IMR-90 (cell line): ENCODE measurements around the gene QARS1. TPM values are rescaled to one million over a fixed set of nuclear protein-coding genes. Genes with fewer than 3 reads are reported as not detected.

Experiments used
- ATAC-seq: fragments of 200-7000 bp; cut with Tn5 transposase; 2 replicates; pipeline ENCODE4 v1.9.1; 2020; ENCODE audit warnings: low read depth, mild to moderate bottlenecking, moderate library complexity
- BruUV-seq: library from RNA; stranded (reverse); fragments of 400-500 nt; replicated peaks from 2 replicates; lab custom pipeline; 2021; lab: Mats Ljungman, UMichigan
- CTCF ChIA-PET: fragments of 300-600 bp; formaldehyde crosslinking; extraction: SDS; loops from one replicate; lab custom pipeline; 2021; ENCODE audit warnings: antibody characterized with exemption; lab: Yijun Ruan, JAX
- POLR2A ChIA-PET: fragments of 300-600 bp; sonication (Branson Sonifier 250); formaldehyde crosslinking; loops from one replicate; lab custom pipeline; 2022; ENCODE audit warnings: antibody characterized with exemption; ENCODE audit not compliant: unreplicated experiment; lab: Charles Lee
- DNase-seq: peaks from one replicate; pipeline ENCODE4 v3.0.0; 2013
- H2AFZ ChIP-seq: replicated peaks from 2 replicates; pipeline ENCODE3; 2013; ENCODE audit warnings: low read length, mild to moderate bottlenecking; ENCODE audit not compliant: poor library complexity
- H2AK5ac ChIP-seq: 2 replicates; pipeline ENCODE4 v1.6.1; 2013; ENCODE audit warnings: low read depth, low read length, inconsistent platforms
- H2AK9ac ChIP-seq: replicated peaks from 2 replicates; pipeline ENCODE3; 2013; ENCODE audit warnings: mild to moderate bottlenecking, low read depth, low read length, moderate library complexity; ENCODE audit not compliant: poor library complexity
- H2BK120ac ChIP-seq: 2 replicates; pipeline ENCODE4 v1.6.1; 2013; ENCODE audit warnings: low read depth, low read length, inconsistent platforms
- H2BK15ac ChIP-seq: 3 replicates; pipeline ENCODE4 v1.6.1; 2013; ENCODE audit warnings: low read depth, low read length, inconsistent platforms
- H2BK20ac ChIP-seq: 2 replicates; pipeline ENCODE4 v1.6.1; 2013; ENCODE audit warnings: low read depth, mild to moderate bottlenecking, inconsistent platforms, low read length, moderate library complexity
- H2BK5ac ChIP-seq: 2 replicates; pipeline ENCODE4 v1.6.1; 2013; ENCODE audit warnings: mild to moderate bottlenecking, low read depth, low read length, inconsistent platforms; ENCODE audit not compliant: poor library complexity, severe bottlenecking
- H3K14ac ChIP-seq: replicated peaks from 2 replicates; pipeline ENCODE4 v1.6.1; 2013; ENCODE audit warnings: low read depth, low read length, inconsistent platforms
- H3K18ac ChIP-seq: 2 replicates; pipeline ENCODE4 v1.6.1; 2013; ENCODE audit warnings: low read depth, low read length, control low read depth
- H3K23ac ChIP-seq: 2 replicates; pipeline ENCODE4 v1.6.1; 2013; ENCODE audit warnings: low read depth, low read length, inconsistent platforms
- H3K27ac ChIP-seq: 2 replicates; pipeline ENCODE4 v1.5.1; 2013; ENCODE audit warnings: mild to moderate bottlenecking, control low read depth, low read length; ENCODE audit not compliant: insufficient read depth
- H3K27me3 ChIP-seq: 2 replicates; pipeline ENCODE4 v1.6.1; 2013; ENCODE audit warnings: low read length; ENCODE audit not compliant: control insufficient read depth, insufficient read depth
- H3K36me3 ChIP-seq: 2 replicates; pipeline ENCODE4 v1.6.1; 2013; ENCODE audit warnings: low read length, mixed read lengths; ENCODE audit not compliant: control insufficient read depth, insufficient read depth
- H3K4ac ChIP-seq: 2 replicates; pipeline ENCODE4 v1.6.1; 2013; ENCODE audit warnings: low read depth, low read length, inconsistent platforms
- H3K4me1 ChIP-seq: 2 replicates; pipeline ENCODE4 v1.6.1; 2013; ENCODE audit warnings: low read length, mixed read lengths; ENCODE audit not compliant: control insufficient read depth, insufficient read depth
- H3K4me2 ChIP-seq: 2 replicates; pipeline ENCODE4 v1.6.1; 2013; ENCODE audit warnings: low read depth, mild to moderate bottlenecking, control low read depth, low read length, moderate library complexity
- H3K4me3 ChIP-seq: 2 replicates; pipeline ENCODE4 v1.5.1; 2013; ENCODE audit warnings: low read depth, mild to moderate bottlenecking, control low read depth, low read length, moderate library complexity; ENCODE audit not compliant: insufficient read depth
- H3K56ac ChIP-seq: 2 replicates; pipeline ENCODE4 v1.6.1; 2013; ENCODE audit warnings: low read length, inconsistent platforms; ENCODE audit not compliant: insufficient read depth; ENCODE audit errors: extremely low read depth
- H3K79me1 ChIP-seq, 2 experiments: 2 replicates each; pipeline ENCODE4 v1.6.1; 2013; ENCODE audit warnings: low read length in 2 of 2, inconsistent platforms in 1 of 2, low read depth in 1 of 2
- H3K9ac ChIP-seq: 2 replicates; pipeline ENCODE4 v1.6.1; 2013; ENCODE audit warnings: low read depth, low read length, control low read depth
- H3K9me1 ChIP-seq: 2 replicates; pipeline ENCODE4 v1.6.1; 2013; ENCODE audit warnings: low read length, inconsistent platforms; ENCODE audit not compliant: insufficient read depth
- H3K9me3 ChIP-seq: 2 replicates; pipeline ENCODE4 v1.6.1; 2013; ENCODE audit warnings: low read length; ENCODE audit not compliant: control insufficient read depth, insufficient read depth
- H4K20me1 ChIP-seq: 2 replicates; pipeline ENCODE4 v1.6.1; 2013; ENCODE audit warnings: low read length, inconsistent platforms; ENCODE audit not compliant: insufficient read depth
- H4K5ac ChIP-seq: 2 replicates; pipeline ENCODE4 v1.6.1; 2013; ENCODE audit warnings: mild to moderate bottlenecking, low read depth, low read length, control low read depth
- H4K8ac ChIP-seq, 2 experiments: 2 replicates each; pipeline ENCODE4 v1.6.1; 2013; ENCODE audit warnings: low read depth in 2 of 2, low read length in 2 of 2, control low read depth in 1 of 2, inconsistent platforms in 1 of 2
- H4K91ac ChIP-seq: 2 replicates; pipeline ENCODE4 v1.6.1; 2013; ENCODE audit warnings: low read depth, low read length, inconsistent platforms; ENCODE audit not compliant: insufficient read depth
- BHLHE40 ChIP-seq: fragments of 150-350 bp; IDR thresholded peaks from 2 replicates; pipeline ENCODE4 v1.6.1; 2016; ENCODE audit warnings: mild to moderate bottlenecking, low read depth, low read length
- CEBPB ChIP-seq: IDR thresholded peaks from 2 replicates; pipeline ENCODE4 v1.6.1; 2012; ENCODE audit warnings: low read depth, low read length, improper control_type of control experiment
- CHD1 ChIP-seq: IDR thresholded peaks from 2 replicates; pipeline ENCODE4 v1.6.1; 2012; ENCODE audit warnings: low read depth, low read length, improper control_type of control experiment
- CTCF ChIP-seq: conservative IDR thresholded peaks from 2 replicates; pipeline ENCODE4 v1.5.1; 2012; ENCODE audit warnings: mild to moderate bottlenecking, low read depth, low read length, improper control_type of control experiment
- ELK1 ChIP-seq: fragments of 150-350 bp; IDR thresholded peaks from 2 replicates; pipeline ENCODE4 v1.6.1; 2016; ENCODE audit warnings: low read depth, mild to moderate bottlenecking, low read length, moderate library complexity, borderline replicate concordance
- FOS ChIP-seq: fragments of 150-350 bp; IDR thresholded peaks from 2 replicates; pipeline ENCODE4 v1.6.1; 2016; ENCODE audit warnings: low read depth, low read length
- MAFK ChIP-seq: IDR thresholded peaks from 2 replicates; pipeline ENCODE4 v1.6.1; 2012; ENCODE audit warnings: low read depth, low read length, improper control_type of control experiment
- MAZ ChIP-seq: IDR thresholded peaks from 2 replicates; pipeline ENCODE4 v1.6.1; 2012; ENCODE audit warnings: low read depth, mild to moderate bottlenecking, low read length, improper control_type of control experiment, moderate library complexity, borderline replicate concordance
- MXI1 ChIP-seq: IDR thresholded peaks from 2 replicates; pipeline ENCODE4 v1.6.1; 2012; ENCODE audit warnings: low read depth, mild to moderate bottlenecking, low read length, moderate library complexity, borderline replicate concordance
- NFE2L2 ChIP-seq: fragments of 150-350 bp; IDR thresholded peaks from 2 replicates; pipeline ENCODE4 v1.6.1; 2016; ENCODE audit warnings: low read depth, mild to moderate bottlenecking, low read length
- POLR2A ChIP-seq: IDR thresholded peaks from 2 replicates; pipeline ENCODE4 v1.6.1; 2012; ENCODE audit warnings: mild to moderate bottlenecking, low read depth, low read length
- RAD21 ChIP-seq: IDR thresholded peaks from 2 replicates; pipeline ENCODE4 v1.6.1; 2012; ENCODE audit warnings: low read length, improper control_type of control experiment
- RFX5 ChIP-seq: IDR thresholded peaks from 2 replicates; pipeline ENCODE4 v1.8.0; 2012; ENCODE audit warnings: low read depth, mild to moderate bottlenecking, low read length, moderate library complexity
- SMC3 ChIP-seq: fragments of 150-350 bp; IDR thresholded peaks from 2 replicates; pipeline ENCODE4 v1.6.1; 2016; ENCODE audit warnings: low read depth, mild to moderate bottlenecking, antibody characterized with exemption, low read length, moderate library complexity
- USF2 ChIP-seq: fragments of 150-350 bp; IDR thresholded peaks from 2 replicates; pipeline ENCODE4 v1.6.1; 2017; ENCODE audit warnings: mild to moderate bottlenecking, antibody characterized with exemption, low read length, low read depth
- WGBS, 2 experiments: methylation state at CpG; one replicate each; pipeline versions ENCODE4 v1.1.5 to v1.1.7; 2013; ENCODE audit warnings: missing lambda C conversion rate in 2 of 2; ENCODE audit not compliant: insufficient read length in 1 of 2; ENCODE audit errors: extremely low coverage in 2 of 2; 5-methylcytosine and 5-hydroxymethylcytosine counted together
- dilution Hi-C: fragments of 300-500 bp; cut with HindIII; formaldehyde crosslinking; loops from one replicate; pipeline ENCODE4 v1.14.3; 2018; ENCODE audit warnings: low sequenced_read_pairs; ENCODE audit not compliant: unreplicated experiment
- in situ Hi-C: fragments of 300-500 bp; cut with MboI; formaldehyde crosslinking; loops from 3 replicates; pipeline ENCODE4 v1.14.3; 2019; ENCODE audit warnings: low sequenced_read_pairs, inconsistent platforms, mixed read lengths
- intact Hi-C: fragments of 100-400 bp; cut with micrococcal nuclease; formaldehyde crosslinking; loops from 2 replicates; pipeline ENCODE4 v1.10.0; 2022
- polyA plus RNA-seq, 3 experiments: library from polyadenylated mRNA; depleted of rRNA; stranded (reverse); fragments of >200 nt; gene quantifications; 2 replicates each; pipeline ENCODE4 v1.2.3, GENCODE V29; 2012; ENCODE audit warnings: low replicate concordance in 1 of 3
- total RNA-seq: library from RNA; depleted of rRNA; stranded (reverse); fragments of >200 nt; gene quantifications from 2 replicates; pipeline ENCODE4 v1.2.3, GENCODE V29; 2012

Gene QARS1
- total and polyA plus RNA-seq, 2 of the 4 experiments (the other 2 are of a cell fraction): 354 to 396 TPM

GRCh38 chr3:49121132-49121736 lies 16.7 kb upstream of the QARS1 start:
- peaks cover 10% of the 10 kb centered on the region; the same call in 1 of the 2 replicates for H3K9me1 ChIP-seq
- H3K36me3 ChIP-seq: peaks cover 74% of the 10 kb centered on the region
- dilution Hi-C loops: no loop called here
- H4K20me1 ChIP-seq: peaks cover 6% of the 10 kb centered on the region
- peaks cover 7 to 51% of the 10 kb centered on the region in 2 experiments for H3K79me1 ChIP-seq
- DNase-seq: no peak
- H2AK9ac ChIP-seq: peak overlapping the region; percentile 99
- H3K27me3 ChIP-seq: no peaks in the 10 kb centered on the region
- H2BK15ac ChIP-seq: no peak overlapping the region
- H2AFZ ChIP-seq: peak overlapping the region; percentile 97
- peak overlapping the region; percentile 94 for H2AK5ac ChIP-seq
- in situ Hi-C loops: no loop called here
- 0 out of 2 replicates have a peak overlapping the region, but pooled peaks have one; percentile 13 for H4K91ac ChIP-seq
- peak overlapping the region; percentile 71 for H4K5ac ChIP-seq
- H2BK5ac ChIP-seq: no peak overlapping the region
- no peak overlapping the region for H3K14ac ChIP-seq
- H3K56ac ChIP-seq: no peak overlapping the region
- H3K4me3 ChIP-seq: peak overlapping the region; percentile 80; the same call in 1 of the 2 replicates
- CTCF ChIA-PET: interaction anchor here (0.6 kb wide), 2 partner anchors 27 to 288 kb away, joined by 3 to 4 read pairs; no protein-coding TSS in a partner anchor
- no peak overlapping the region for H3K23ac ChIP-seq
- H3K4me1 ChIP-seq: peaks cover 10% of the 10 kb centered on the region
- peak overlapping the region; percentile 47 for H3K27ac ChIP-seq
- H3K4me2 ChIP-seq: peak overlapping the region; percentile 2; the same call in 1 of the 2 replicates
- POLR2A ChIA-PET: interaction anchor here (0.6 to 1.3 kb wide), 5 partner anchors 11 to 204 kb away, joined by 3 to 7 read pairs (median 3); partner anchors contain the start of genes LAMB2 and WDR6
- no peak overlapping the region for H3K18ac ChIP-seq
- ATAC-seq: no peak; the same call in 1 of the 2 replicates
- H2BK120ac ChIP-seq: no peak overlapping the region
- no peak overlapping the region for H3K9ac ChIP-seq
- peak overlapping the region; percentile 44 to 86 for H4K8ac ChIP-seq
- no peak overlapping the region for H2BK20ac ChIP-seq
- H3K9me3 ChIP-seq: no peaks in the 10 kb centered on the region
- H3K4ac ChIP-seq: peak overlapping the region; percentile 63
- 85% methylated on average over 4 of the region's 17 CpGs; no CpG with 5 or more reads in 1 of the 2 experiments for WGBS, 2 experiments
- no TSS peak for BruUV-seq
- intact Hi-C loops: no loop called here
- no peak for TF ChIP-seq MAZ
- no peak for TF ChIP-seq SMC3
- TF ChIP-seq CEBPB: no peak
- no peak for TF ChIP-seq MXI1
- no peak for TF ChIP-seq MAFK
- TF ChIP-seq POLR2A: no peak
- no peak for TF ChIP-seq ELK1
- TF ChIP-seq USF2: no peak
- TF ChIP-seq CTCF: no peak
- no peak for TF ChIP-seq RFX5
- TF ChIP-seq CHD1: no peak
- TF ChIP-seq NFE2L2: no peak
- no peak for TF ChIP-seq BHLHE40
- TF ChIP-seq RAD21: no peak
- TF ChIP-seq FOS: no peak
